BE2C (cell line): ENCODE measurements around the gene WDR81.

ENCODE experiments used
- DNase-seq: peaks from one replicate; pipeline ENCODE4 v3.0.0-alpha.2; 2020
- H3K27me3 ChIP-seq: fragments of 250-450 bp; sonication (Bioruptor Pico); 2 replicates; pipeline ENCODE4 v1.5.1; 2020; ENCODE audit warnings: mild to moderate bottlenecking
- H3K36me3 ChIP-seq: fragments of 250-450 bp; sonication (Bioruptor Pico); 2 replicates; pipeline ENCODE4 v1.5.1; 2020; ENCODE audit warnings: mild to moderate bottlenecking
- H3K4me1 ChIP-seq: fragments of 250-450 bp; sonication (Bioruptor Pico); 2 replicates; pipeline ENCODE4 v1.5.1; 2020
- H3K4me3 ChIP-seq: 2 replicates; pipeline ENCODE4 v1.5.1; 2011; ENCODE audit warnings: low read depth, low read length
- H3K9me3 ChIP-seq: fragments of 250-450 bp; sonication (Bioruptor Pico); 2 replicates; pipeline ENCODE4 v1.5.1; 2020
- CTCF ChIP-seq: IDR thresholded peaks from 2 replicates; pipeline ENCODE4 v1.5.1; 2012; ENCODE audit warnings: mild to moderate bottlenecking, low read depth, low read length

WDR81 gene

DNA sequence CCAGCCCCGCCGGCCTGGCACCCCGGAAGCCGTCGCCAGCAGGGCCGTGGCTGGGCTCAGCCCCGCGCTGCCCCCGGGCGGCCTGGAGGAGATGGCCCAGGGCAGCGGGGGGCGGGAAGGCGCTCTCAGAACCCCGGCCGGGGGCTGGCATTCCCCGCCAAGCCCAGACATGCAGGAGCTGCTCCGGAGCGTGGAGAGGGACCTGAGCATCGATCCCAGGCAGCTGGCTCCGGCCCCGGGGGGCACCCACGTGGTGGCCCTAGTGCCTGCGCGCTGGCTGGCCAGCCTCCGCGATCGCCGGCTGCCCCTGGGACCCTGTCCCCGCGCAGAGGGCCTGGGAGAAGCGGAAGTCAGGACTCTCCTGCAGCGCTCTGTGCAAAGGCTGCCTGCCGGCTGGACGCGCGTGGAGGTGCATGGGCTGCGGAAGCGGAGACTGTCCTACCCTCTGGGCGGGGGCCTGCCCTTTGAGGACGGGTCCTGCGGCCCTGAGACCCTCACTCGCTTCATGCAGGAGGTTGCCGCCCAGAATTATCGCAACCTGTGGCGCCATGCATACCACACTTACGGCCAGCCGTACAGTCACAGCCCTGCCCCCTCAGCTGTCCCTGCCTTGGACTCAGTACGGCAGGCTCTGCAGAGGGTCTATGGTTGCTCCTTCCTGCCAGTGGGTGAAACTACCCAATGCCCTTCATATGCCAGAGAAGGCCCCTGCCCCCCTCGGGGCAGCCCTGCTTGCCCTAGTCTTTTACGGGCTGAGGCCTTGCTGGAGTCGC lies 551 bp downstream of the WDR81 start:
- H3K9me3 ChIP-seq: no peaks in the 10 kb centered on the region
- no peaks in the 10 kb centered on the region; the same call in 1 of the 2 replicates for H3K36me3 ChIP-seq
- H3K4me1 ChIP-seq: no peaks in the 10 kb centered on the region
- H3K27me3 ChIP-seq: no peaks in the 10 kb centered on the region
- DNase-seq: no peak
- H3K4me3 ChIP-seq: peak overlapping the region; percentile 54
- no peak for TF ChIP-seq CTCF

DNA sequence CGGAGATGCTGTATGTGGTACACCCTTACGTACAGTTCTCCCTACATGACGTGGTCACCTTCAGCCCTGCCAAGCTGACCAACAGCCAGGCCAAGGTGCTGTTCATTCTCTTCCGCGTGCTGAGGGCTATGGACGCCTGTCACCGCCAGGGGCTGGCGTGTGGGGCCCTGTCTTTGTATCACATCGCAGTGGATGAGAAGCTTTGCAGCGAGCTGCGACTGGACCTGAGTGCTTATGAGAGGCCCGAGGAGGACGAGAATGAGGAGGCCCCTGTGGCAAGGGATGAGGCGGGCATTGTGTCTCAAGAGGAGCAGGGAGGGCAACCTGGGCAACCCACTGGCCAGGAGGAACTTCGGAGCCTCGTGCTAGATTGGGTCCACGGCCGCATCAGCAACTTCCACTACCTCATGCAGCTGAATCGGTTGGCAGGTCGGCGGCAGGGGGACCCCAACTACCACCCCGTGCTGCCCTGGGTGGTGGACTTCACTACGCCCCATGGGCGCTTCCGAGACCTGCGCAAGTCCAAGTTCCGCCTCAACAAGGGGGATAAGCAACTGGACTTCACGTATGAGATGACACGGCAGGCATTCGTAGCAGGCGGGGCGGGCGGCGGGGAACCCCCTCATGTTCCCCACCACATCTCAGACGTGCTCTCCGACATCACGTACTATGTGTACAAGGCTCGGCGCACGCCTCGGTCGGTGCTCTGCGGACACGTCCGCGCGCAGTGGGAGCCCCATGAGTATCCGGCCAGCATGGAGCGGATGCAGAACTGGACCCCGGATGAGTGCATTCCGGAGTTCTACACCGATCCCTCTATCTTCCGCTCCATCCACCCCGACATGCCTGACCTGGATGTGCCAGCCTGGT lies 1.4 kb downstream of the WDR81 start:
- Histone ChIP-seq H3K9me3 (no peaks in the 10 kb centered on the region), H3K4me1 (peaks cover 6% of the 10 kb centered on the region), H3K36me3 (peaks cover 6% of the 10 kb centered on the region), H3K4me3 (peak overlapping the region; percentile 54), H3K27me3 (no peaks in the 10 kb centered on the region)
- DNase-seq: no peak
- TF ChIP-seq CTCF: no peak

DNA sequence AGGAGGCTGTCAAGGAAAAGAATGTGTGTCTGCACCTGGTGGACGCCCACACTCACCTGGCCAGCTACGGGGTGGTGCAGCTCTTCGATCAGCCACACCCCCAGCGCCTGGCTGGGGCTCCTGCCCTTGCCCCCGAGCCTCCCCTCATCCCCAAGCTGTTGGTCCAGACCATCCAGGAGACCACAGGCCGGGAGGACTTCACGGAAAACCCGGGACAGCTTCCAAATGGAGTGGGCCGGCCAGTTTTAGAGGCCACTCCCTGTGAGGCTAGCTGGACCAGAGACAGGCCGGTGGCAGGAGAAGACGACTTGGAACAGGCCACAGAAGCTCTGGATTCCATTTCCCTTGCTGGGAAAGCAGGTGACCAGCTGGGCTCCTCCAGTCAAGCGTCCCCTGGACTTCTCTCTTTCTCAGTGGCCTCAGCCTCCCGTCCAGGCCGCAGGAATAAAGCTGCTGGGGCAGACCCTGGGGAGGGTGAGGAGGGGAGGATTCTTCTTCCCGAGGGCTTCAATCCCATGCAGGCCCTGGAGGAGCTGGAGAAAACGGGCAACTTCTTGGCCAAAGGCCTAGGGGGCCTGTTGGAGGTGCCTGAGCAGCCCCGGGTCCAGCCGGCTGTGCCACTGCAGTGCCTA lies 2.2 kb downstream of the WDR81 start:
- no peak for TF ChIP-seq CTCF
- peaks cover 7% of the 10 kb centered on the region for H3K4me1 ChIP-seq
- H3K4me3 ChIP-seq: no peak overlapping the region
- no peak for DNase-seq
- H3K9me3 ChIP-seq: no peaks in the 10 kb centered on the region
- no peaks in the 10 kb centered on the region for H3K27me3 ChIP-seq
- H3K36me3 ChIP-seq: peaks cover 11% of the 10 kb centered on the region

GRCh38 chr17:1727258-1727789 lies 2.8 kb downstream of the WDR81 start:
- peaks cover 11% of the 10 kb centered on the region for H3K36me3 ChIP-seq
- H3K4me1 ChIP-seq: peaks cover 7% of the 10 kb centered on the region
- no peak overlapping the region for H3K4me3 ChIP-seq
- no peaks in the 10 kb centered on the region for H3K9me3 ChIP-seq
- H3K27me3 ChIP-seq: no peaks in the 10 kb centered on the region
- no peak for DNase-seq
- no peak for TF ChIP-seq CTCF

GRCh38 chr17:1727876-1728630 lies 3.5 kb downstream of the WDR81 start:
- Histone ChIP-seq H3K27me3 (no peaks in the 10 kb centered on the region), H3K9me3 (no peaks in the 10 kb centered on the region), H3K4me1 (peaks cover 7% of the 10 kb centered on the region), H3K4me3 (no peak overlapping the region), H3K36me3 (peaks cover 11% of the 10 kb centered on the region)
- no peak for DNase-seq
- TF ChIP-seq CTCF: no peak
